HFF-Myc (cell line): ENCODE measurements around the gene CENPS.

Source experiments
- DNase-seq: peaks from one replicate; pipeline ENCODE4 v3.0.0-alpha.2; 2011; ENCODE audit warnings: low read depth; ENCODE audit errors: extremely low read depth
- H3K4me3 ChIP-seq: replicated peaks from 2 replicates; pipeline ENCODE4 v1.5.1; 2011; ENCODE audit warnings: low read depth, mild to moderate bottlenecking, control low read depth, low read length
- CTCF ChIP-seq: IDR thresholded peaks from 2 replicates; pipeline ENCODE4 v1.5.1; 2012; ENCODE audit warnings: mild to moderate bottlenecking, low read depth, low read length, control low read depth; ENCODE audit errors: missing control alignments

Gene CENPS

GRCh38 chr1:10444248-10444647, 14.0 kb downstream of the CENPS start:
- H3K4me3 ChIP-seq: no peak overlapping the region
- no peak for DNase-seq
- TF ChIP-seq CTCF: no peak

DNA sequence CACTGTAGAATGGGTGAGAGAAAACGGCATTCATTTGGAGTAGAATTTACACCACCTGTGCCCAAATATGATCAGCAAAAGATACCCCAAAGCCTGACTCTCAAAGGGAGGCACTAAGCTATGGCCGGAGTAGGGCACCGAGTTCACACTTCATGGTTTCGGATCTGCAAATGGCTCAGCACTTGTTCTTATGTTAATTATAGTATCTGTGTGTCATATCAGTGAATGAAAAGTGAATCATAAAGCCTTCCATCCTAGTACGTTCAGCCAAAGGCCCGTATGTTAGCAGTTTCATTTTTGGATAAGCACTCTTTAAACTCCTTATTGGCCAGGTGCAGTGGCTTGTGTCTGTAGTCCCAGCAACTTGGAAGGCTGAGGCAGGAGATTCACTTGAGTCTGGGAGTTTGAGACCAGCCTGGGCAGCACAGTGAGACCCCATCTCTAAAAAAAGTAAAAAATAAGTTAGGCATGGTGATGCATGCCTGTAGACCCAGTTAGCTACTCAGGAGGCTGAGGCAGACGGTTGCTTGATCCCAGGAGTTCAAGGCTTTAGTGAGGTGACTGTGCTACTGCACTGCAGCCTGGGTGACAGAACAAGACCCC, 14.7 kb downstream of the CENPS start:
- no peak for DNase-seq
- H3K4me3 ChIP-seq: no peak overlapping the region
- no peak for TF ChIP-seq CTCF

- no peak for DNase-seq
- TF ChIP-seq CTCF: no peak
- H3K4me3 ChIP-seq: no peak overlapping the region
Measured at GRCh38 chr1:10446790-10447422, 16.7 kb downstream of the CENPS start.

DNA sequence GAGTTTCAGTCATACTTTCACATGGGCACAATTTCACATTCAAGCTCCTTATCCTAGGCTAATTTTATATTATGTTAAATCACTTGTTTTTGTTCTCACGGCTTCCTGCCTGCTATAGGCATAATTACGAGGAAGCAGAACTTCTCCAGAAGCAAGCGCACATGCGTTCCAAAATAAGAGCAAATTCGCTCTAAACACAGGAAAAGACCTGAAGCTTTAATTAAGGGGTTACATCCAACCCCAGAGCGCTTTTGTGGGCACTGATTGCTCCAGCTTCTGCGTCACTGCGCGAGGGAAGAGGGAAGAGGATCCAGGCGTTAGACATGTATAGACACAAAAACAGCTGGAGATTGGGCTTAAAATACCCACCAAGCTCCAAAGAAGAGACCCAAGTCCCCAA, 19.5 kb downstream of the CENPS start, which contains the start of gene CORT:
TSS of gene CORT (plus strand) at position 281 of the 400 bp plus-strand sequence. CDS start 193 bp downstream, outside the sequence.
- no peak for TF ChIP-seq CTCF
- no peak for DNase-seq
- no peak within 1 kb of the TSS for H3K4me3 ChIP-seq

DNA sequence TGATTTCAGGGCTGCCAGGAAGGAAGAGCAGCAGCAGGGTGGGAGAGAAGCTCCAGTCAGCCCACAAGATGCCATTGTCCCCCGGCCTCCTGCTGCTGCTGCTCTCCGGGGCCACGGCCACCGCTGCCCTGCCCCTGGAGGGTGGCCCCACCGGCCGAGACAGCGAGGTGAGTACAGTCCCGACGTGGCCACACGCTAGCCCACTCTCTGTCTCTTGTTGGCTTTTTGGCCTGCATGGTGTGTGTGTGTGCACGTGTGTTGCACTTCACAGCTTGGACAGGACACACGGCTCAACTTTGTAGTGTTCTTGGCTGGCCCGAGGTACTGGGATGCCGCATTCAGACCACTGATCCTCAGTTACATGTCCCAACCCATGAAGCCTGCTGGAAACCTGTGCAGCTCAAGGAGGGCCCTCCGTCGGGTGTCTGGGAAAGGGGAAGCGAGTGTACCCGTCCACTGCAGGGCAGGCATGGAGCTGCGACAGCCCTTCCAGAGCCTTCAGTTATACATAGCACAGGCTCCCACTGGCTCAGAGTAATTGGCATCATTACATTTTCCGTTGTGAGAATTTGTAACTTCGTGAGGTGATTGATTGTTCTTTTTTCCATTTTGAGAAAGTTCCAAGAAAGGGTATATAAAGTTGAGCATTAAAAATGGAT, 20.1 kb downstream of the CENPS start:
- DNase-seq: no peak
- H3K4me3 ChIP-seq: no peak overlapping the region
- TF ChIP-seq CTCF: no peak

DNA sequence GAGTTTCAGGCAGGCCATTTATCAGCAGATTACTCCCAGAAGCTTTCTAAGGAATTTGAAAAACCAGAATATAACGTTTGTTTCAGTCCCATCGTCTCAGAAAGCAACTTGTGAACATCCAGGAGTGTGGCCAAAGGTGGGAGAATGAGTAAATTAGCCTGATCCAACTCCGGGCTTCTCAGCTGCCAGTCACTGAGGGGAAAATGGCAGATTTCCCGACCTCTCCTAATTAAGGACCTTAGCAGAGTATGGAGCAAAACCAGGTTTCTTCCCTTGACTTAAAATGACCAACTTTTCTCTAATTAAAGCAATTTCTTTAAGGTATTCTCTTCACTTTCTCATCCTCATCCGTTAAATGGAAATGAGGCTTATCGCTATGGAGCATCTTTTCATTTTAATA, 20.6 kb downstream of the CENPS start:
- no peak for TF ChIP-seq CTCF
- no peak for DNase-seq
- H3K4me3 ChIP-seq: no peak overlapping the region; the same call in 1 of the 2 replicates

- no peak for TF ChIP-seq CTCF
- DNase-seq: no peak
Measured at GRCh38 chr1:10451287-10451686, 21.1 kb downstream of the CENPS start.

More at GRCh38 chr1:10451287-10451686, 21.1 kb downstream of the CENPS start:
- H3K4me3 ChIP-seq: peak overlapping the region; percentile 14
